Measurements from ENCODE around the gene ZFYVE28. TPM values are rescaled to one million over a fixed set of nuclear protein-coding genes. Genes with fewer than 3 reads are reported as not detected.

The ZFYVE28 gene
- total and polyA plus RNA-seq, 10 of the 15 experiments (the other 5 are each of a cell fraction or from before 2014, with no cell fraction given) = 0.06 to 1.9 (median 0.22) TPM; not detected in 1

GRCh38 chr4:2270341-2271165 lies 147.9 kb downstream of the ZFYVE28 start:
- Histone ChIP-seq H3K27ac (ENCODE audit: control insufficient read depth, insufficient read depth) (no peak overlapping the region), H3K36me3 (ENCODE audit: control insufficient read depth in 2 of 2, insufficient read depth in 2 of 2, low read length in 1 of 2) (no peaks in the 10 kb centered on the region), H3K4me2 (ENCODE audit: control insufficient read depth, insufficient read depth) (no peak overlapping the region), H3K27me3 (replicated peaks in 1 of 2; ENCODE audit: control insufficient read depth in 2 of 2, insufficient read depth in 2 of 2, low read length in 1 of 2) (no peaks in the 10 kb centered on the region), H3K9ac (ENCODE audit: control insufficient read depth, insufficient read depth, low read length) (no peak overlapping the region), H3K4me1 (ENCODE audit: control insufficient read depth, insufficient read depth, low read length) (no peaks in the 10 kb centered on the region), H3K79me2 (ENCODE audit: control insufficient read depth, insufficient read depth, low read length) (no peaks in the 10 kb centered on the region), H2AFZ (ENCODE audit: control insufficient read depth, low read depth, low read length) (no peak overlapping the region), H3K4me3 (no peak overlapping the region), H4K20me1 (ENCODE audit: control insufficient read depth, insufficient read depth) (no peaks in the 10 kb centered on the region), H3K9me3 (replicated peaks; ENCODE audit: control insufficient read depth, insufficient read depth, low read length) (no peaks in the 10 kb centered on the region)
- SMC1A ChIA-PET (ENCODE audit: uncharacterized antibody, unreplicated experiment) = no interaction called here
- POLR2A ChIA-PET = interaction anchor here (0.5 kb wide), 1 partner anchor 66 kb away, joined by 5 read pairs; no protein-coding TSS in a partner anchor
- TF ChIP-seq NRF1 (conservative IDR thresholded peaks at IDR 0.05; ENCODE audit: low read depth, low read length) (no peak), PAX8 (IDR thresholded peaks at IDR 0.05) (no peak), SMAD1 (IDR thresholded peaks at IDR 0.05; ENCODE audit: low read depth, partially characterized antibody) (no peak), POLR2A (IDR thresholded peaks at IDR 0.05; ENCODE audit: low read depth, low read length) (no peak), CTCF (IDR thresholded peaks at IDR 0.05 in 2 of 3, conservative IDR thresholded peaks at IDR 0.05 in 1 of 3; ENCODE audit: control insufficient read depth in 2 of 3, extremely low read depth in 1 of 3, insufficient read depth in 1 of 3, low read depth in 3 of 3, low read length in 3 of 3) (no peak), TBL1XR1 (IDR thresholded peaks at IDR 0.05; ENCODE audit: low read depth, low read length) (no peak), REST (IDR thresholded peaks at IDR 0.05; ENCODE audit: low read depth, low read length) (no peak), USF1 (IDR thresholded peaks at IDR 0.05; ENCODE audit: borderline replicate concordance, extremely low read length, insufficient read depth, low read depth, low read length) (no peak), ZNF622 (IDR thresholded peaks at IDR 0.05) (no peak), CBX5 (IDR thresholded peaks at IDR 0.05; ENCODE audit: low read depth) (no peak), ZNF207 (IDR thresholded peaks at IDR 0.05; ENCODE audit: borderline replicate concordance) (no peak), SUPT20H (IDR thresholded peaks at IDR 0.05; ENCODE audit: borderline replicate concordance, control insufficient read depth, low read depth, low read length) (no peak), RUNX3 (IDR thresholded peaks at IDR 0.05; ENCODE audit: low read length) (no peak), ZNF217 (IDR thresholded peaks at IDR 0.05) (no peak)
- FAIRE-seq = no peak
- CTCF ChIA-PET = no interaction called here
- in situ Hi-C loops (cut with MboI) (no loop called here), intact Hi-C loops (cut with micrococcal nuclease; ENCODE audit: unreplicated experiment) (no loop called here)
- ATAC-seq = no peak
- DNase-seq (ENCODE audit: low read depth, low spot score) = no peak
- no TSS peak for BruUV-seq (replicated peaks)
- 56% methylated on average over 32 of the region's 34 CpGs for WGBS (ENCODE audit: insufficient coverage, insufficient replicate concordance, low lambda C conversion rate, missing lambda C conversion rate)
- RAD21 ChIA-PET (ENCODE audit: unreplicated experiment) = no interaction called here

Data from GM12878 (cell line).